ENCODE data around the gene PITPNM1.
A peak's percentile ranks its signal among the peaks of the same experiment; 100 is the strongest.
"Not testable (repeated sequence)": the region's sequence is repeated elsewhere in the genome, so short reads cannot be mapped to it uniquely, and the experiment has no call there.

PITPNM1 gene

DNA sequence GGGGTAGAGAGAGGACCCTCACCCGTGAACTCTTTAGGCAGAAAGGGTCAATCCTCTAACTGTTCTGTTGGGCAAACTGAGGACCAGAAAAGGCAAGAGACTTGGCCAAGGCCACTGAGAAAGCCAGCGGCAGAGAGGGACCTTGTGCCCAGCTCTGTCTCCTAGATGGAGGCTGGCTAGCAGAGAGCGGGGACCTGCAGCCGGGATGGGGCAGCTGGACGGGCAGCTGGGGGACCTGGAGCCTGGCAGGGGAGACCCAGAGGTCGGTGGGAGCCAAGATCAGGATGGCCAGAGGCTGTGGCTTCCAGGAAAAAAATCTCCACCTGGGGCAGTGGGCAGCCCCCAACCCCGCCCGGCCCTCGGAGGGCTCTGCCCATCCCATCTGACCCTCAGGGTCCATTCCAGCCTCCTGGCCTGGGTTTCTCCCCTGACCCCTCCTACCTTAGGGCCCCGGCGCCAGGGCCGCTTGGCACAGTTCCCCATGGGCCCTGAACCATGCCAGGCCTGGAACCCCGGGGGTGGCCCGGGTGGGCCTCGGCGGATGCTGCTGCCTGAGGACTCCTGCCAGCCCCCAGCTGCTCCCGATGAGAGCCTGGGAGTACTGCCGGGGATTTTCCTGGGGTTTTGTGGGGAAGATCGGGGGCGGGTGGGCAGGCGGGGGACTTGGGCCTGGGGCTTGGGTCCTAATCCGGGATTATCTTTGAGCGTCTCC lies 17.8 kb upstream of the PITPNM1 start, which contains the start of gene CABP2:
TSS of gene CABP2 (minus strand) at position 603 of the 712 bp plus-strand sequence. CDS start at position 483, 120 bp downstream.
- DNase-seq: no peak

DNA sequence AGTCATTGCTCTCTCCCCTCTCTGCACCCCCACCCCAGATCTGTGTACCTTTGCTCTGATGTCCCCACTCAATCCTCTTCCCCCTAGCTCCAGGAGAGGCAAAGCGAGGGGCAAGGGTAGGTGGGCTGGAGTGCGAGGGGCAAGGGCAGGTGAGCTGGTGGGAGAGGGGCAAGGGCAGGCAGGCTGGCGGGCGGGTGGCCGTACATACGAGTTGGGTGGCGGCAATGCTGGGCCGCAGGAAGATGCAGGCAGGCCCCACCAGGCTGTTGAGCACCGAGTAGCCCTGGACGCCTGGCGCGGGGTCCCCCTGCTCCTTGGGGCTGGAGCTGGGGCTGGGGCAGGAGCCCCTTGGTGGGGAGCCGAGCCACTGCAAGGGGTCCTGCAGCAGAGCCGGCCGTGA lies 17.2 kb upstream of the PITPNM1 start:
- no peak for DNase-seq

GRCh38 chr11:67521924-67522323 lies 16.8 kb upstream of the PITPNM1 start:
- no peak for DNase-seq

DNA sequence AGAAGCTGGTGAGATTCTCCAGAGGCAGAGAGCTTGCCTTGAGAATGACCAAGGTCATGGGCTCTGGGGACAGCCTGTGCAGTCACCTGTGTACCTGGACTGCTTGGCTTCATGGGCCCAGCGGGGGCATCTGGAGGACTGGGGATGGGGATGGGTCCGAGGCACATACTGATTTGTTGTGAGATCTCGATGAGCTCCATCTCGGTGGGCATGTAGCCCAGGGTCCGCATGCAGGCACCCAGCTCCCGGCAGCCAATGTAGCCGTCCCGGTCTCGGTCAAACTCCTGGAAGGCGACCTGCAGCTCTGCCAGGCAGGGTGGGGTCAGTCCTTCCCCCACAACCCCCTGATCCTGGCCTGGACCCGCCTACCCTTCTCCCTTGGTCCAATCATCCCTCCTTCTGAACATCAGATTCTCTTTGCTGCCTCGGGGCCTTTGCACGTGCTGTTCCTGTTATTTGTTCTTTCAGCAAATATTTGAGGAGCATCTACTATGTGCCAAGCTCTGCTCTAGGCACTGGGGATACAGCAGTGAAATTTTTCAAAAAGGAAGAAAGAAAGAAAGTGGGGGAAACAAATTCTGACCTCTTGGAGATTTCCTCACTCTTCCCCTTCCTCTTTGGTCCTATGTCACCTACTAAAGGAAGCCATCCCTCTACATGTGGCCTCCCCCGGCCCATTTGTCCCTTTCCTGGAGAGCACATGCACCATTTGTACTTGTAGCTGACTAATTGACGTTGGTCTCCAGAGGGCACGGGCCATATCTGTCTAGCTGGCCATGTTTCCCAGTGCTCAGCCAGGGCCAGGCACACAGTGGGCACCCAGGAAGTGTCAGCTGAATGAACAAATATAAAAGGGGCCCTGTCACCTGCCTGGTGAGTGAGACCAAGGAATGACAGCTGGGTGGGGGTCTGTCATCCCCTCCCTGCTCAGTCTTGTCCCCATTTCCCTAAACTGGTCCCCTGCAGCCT lies 16.0 kb upstream of the PITPNM1 start:
- no peak for DNase-seq

- DNase-seq: no peak
These were observed 14.6 kb upstream of the PITPNM1 start for GRCh38 chr11:67519726-67520125.

DNA sequence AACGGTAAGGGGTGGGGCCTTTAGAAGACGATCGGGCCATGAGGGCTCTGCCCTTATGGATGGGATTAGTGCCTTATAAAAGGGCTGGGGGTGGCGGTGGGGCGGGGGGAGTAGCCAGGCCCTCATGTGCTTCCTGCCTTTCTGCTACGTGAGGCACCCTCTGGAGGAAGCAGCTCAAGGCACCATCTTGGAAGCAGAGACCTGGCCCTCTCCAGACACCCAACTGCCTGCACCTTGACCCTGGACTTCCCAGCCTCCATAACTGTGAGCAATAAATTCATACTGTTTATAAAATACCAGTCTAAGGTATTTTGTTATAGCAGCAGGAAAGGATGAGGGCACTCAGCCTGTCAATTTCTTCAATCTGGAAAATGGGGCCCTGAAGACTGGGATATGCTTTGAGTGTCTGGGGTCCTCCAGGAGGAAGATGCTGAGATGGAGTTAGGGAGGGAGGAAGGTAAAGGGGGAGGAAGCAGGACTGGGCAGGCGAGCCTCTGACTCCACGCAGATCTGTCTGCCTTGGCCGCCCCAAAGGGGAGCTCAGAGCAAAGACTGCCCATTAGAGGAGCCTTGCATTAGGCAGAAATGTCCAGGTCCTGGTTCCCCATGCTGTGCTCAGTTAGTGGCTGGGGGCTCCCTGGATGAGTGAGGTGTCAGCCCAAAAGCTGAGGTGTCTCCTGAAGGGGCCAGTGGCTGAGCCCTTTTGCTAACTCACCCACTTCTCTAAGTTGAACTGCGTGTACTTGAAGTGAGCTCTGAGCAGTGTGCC lies 12.8 kb upstream of the PITPNM1 start:
- DNase-seq: no peak

DNA sequence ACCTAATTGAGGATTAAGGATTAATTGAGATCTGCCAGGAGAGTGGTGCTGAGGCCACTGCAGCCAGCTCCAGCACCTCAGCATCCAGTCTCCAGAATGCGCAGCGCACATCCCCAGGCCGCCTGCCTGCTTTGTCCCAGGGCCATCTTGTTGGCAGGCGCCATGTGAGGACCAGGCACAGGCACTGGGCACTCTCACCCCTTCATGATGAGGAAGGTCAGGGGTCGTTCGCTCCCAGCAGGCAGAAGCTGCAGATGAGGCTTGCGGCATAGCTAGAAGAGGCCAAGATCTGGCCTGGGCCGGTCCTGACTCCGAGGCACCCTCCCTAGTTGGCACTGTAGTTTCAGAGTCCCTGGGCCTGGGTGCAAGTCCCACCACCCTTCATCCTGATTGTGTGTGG lies 11.6 kb upstream of the PITPNM1 start:
- no peak for DNase-seq

- DNase-seq: no peak
These were observed 9.0 kb upstream of the PITPNM1 start for GRCh38 chr11:67514116-67514515.

DNA sequence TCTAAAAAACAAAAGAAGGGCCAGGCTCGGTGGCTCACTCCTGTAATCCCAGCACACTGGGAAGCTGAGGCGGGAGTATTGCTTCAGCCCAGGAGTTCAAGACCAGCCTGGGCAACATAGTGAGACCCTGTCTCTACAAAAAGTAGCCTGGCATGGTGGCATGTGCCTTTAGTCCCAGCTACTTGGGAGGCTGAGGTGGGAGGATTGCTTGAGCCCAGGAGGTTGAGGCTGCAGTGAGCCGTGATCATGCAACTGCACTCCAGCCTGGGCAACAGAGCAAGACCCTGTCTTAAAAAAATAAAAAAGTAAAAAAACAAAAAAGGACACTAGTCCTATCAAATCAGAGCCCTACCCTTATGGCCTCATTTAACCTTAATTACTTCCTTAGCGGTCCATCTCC lies 6.4 kb upstream of the PITPNM1 start:
- not testable (repeated sequence) for DNase-seq

DNA sequence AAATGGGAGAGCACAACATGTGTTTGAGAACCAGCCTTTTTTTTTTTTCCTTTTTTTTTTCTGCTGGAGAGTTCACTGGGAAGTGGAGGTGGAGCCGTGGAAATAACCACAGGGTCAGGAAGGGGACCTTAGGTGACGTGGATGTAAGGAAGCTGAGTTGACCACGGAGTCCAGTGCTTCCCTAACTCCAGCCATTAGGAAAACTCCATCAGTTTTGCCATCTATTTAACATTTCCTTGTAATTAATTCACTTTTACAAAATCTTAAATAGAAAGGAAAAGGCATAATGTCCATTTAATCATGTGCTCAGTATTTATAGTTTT lies 4.8 kb upstream of the PITPNM1 start:
- DNase-seq: no peak

- DNase-seq: peak; percentile 91
These were observed 3.4 kb upstream of the PITPNM1 start for GRCh38 chr11:67508486-67509121.

- DNase-seq: peak; percentile 100
These were observed 2.8 kb upstream of the PITPNM1 start, which contains the start of gene CDK2AP2 for GRCh38 chr11:67507864-67508485. TSS of gene CDK2AP2 (minus strand) at chr11:67508162. CDS start at chr11:67508082, 80 bp downstream.

DNA sequence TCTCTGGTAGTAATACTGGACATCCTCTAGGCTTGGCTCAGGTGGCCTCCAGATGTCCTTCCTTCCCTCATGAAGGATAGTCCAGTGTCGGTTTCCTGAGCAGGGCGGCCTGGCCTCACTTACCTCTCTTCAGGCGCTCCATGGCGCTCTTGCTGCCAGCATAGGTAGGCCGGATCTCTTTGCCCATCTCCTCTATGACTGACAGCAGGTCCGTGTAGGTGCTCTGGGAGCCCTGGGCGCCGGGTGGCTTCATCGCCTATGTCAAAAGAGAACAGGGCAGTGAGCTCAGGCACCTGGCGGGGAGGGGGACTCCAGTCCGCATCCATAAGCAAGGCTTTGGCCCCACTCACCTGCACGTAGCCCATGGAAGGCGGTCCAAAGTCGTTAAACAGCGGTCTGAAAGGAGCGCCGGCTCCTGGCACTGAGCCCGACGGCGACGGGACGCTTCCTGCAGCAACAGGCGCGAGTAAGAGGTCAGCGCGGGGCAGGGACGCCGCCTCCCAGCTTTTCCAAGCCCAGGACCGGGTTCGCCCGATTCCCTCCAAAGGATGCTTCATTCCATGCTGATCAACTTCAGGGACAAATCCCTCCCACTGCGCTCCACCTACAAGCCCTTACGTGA lies 2.2 kb upstream of the PITPNM1 start:
- DNase-seq: no peak

DNA sequence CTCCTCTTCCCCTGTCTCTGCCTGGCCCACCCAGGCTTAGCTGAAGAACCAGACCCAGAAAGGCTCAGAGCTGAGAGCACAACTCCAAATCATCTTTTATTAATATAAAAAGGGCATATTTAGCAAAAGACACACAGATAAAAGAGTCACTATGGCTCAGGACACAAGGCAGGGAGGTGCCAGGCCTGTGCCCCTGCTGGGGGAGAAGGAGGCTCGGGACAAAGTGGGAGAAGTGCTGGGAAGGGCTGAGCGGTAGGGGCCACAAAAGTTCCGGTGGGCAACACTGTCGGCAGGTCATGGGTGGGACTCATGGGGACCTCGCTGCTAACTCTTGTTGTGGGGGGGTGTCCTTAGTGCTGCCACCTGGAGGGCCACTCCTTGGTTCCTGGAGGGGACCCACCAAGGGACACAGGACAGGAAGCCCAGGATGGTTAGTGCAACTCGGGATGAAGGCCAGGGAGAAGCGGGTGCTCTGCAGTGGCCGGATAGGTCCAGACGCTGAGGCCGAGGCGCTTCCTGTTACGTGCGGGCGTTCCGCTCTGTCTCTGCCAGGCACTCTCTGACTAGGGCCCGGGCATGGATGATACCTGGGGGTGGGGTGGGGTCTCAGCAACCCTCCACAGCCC lies 1.4 kb upstream of the PITPNM1 start:
- DNase-seq: no peak

DNA sequence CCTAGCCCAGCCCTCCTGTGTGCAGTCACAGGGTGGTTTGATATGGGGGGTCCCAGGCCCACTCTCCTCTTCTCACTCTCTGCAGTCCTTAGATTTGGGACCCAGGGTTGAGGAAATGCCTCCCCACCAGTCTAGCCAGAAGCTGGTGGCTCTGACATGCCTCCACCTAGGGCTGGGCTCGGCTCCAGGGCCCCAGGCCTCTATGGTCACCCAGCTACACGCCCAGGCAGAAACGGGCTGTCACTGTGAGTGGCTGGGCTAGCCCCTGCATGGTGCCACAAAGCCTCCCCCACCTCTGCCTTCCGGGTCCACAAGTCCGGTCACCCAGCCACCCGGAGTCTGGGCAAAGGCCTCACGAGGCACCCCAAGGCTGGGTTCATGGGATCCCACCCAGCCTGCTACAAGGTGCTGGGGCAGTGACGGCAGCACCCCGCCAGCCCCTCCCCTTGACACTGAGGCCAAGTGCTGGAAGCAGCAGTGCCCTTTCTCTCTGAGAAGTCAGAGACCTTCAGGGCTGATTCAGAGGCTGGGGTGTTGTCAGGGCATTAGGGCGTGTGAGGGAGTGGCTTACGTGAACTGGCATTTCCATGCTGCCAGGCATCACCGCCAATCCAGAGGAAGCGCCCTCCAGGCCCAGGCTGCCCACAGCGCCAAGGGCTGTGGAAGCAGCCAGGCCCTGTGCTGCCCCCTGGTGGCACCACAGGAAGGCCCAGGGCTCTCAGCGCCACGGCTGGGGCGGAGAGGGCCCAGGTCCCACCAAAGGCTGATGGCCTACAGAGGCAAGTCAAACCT lies 638 bp upstream of the PITPNM1 start:
- peak; percentile 92 for DNase-seq

DNA sequence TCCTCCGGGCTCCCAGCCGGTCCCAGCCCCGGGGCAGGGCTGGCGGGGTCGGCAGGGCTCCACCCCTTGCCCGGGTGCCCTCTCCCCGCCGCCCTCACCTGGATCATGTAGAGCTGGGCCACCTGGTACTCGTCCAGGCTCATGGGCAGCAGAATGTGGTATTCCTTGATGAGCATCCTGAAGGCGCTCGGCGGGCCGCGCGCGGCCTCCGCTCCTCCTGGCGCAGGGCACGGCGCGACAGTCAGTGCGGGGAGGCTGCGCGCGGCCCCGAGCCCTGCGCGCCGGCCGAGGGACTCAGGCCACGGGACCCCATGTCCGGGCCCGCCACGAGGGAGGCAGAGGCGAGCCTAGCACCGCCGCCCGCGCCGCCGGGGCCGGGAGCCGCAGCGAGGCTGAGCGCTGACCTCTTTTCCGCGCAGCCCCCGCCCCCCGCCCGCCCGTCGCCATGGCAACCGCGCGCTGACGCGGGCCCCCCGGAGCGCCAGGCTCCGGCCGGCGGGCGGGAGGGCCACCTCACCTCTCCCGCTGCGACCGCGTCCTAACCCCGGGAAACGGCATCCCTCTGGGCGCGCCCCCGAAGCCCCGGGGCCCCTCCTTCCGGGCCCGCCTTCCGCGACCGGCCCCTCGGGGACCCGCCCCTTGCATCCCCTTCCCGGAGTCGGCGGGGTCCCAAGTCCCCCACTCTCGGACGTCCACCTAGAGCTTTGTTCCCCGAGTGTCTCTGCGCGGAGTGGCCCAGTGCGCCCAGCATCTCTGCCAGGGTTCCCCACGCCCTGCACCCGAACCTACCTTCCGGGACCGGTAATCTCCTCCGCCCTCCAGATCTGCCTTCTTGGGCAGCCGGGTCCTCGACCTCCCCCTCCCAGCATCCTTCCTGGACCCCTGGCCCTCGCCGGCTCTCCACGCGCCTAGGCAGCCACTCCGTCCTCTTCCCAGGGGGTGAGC lies 886 bp downstream of the PITPNM1 start:
- DNase-seq: no peak

DNA sequence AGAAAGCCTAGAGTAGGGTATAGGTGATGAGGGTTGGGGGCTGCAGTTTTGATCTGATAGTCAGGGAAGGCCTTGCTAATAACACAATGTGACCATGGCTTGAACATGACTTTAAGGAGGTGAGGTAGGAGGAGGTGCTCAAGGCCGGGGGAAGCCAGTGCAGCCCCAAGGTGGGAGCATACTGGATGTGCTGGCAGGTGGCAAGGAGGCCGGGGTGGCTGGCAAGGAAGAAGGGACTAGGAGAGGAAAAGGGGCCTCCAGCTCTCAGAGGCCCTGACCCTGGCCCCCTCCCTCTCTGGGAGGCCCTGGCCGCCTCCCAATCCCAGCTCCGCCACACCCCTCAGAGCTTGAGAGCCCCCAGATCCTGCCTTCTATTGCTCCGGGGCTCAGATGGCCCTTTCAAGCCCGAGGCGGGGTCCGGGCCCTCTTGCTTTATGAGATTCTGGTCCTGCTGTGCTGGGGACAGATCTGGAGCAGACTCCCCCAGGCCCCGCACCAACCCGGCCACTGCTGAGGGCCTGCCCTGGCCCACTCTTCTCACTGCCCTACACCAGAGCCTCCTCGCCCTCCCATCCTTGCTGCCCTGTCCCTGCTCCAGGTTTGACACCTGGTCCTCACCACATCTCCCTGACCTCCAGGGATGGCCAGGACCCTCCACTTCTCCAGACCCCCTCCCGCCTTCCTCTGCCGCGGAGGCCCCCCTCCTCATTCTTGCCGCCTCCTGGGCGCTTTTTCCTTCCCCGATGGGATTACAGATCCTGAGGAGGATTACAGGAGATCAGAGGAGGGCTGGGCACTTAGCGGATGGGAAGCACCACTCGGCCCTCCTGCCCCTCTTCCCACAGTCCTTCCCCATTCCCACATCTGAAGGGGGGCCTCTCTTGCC lies 1.8 kb downstream of the PITPNM1 start:
- DNase-seq: no peak

GRCh38 chr11:67502328-67502979 lies 2.7 kb downstream of the PITPNM1 start:
- DNase-seq: no peak
